OCI-LY1 (cell line): ENCODE results near the gene ERGIC1.

ENCODE experiments used
- EZH2 ChIP-seq: fragments of 200-600 bp; sonication (generic), shearing (Covaris generic); IDR thresholded peaks from 2 replicates; pipeline ENCODE4 v1.8.0; 2017; ENCODE audit warnings: borderline replicate concordance, mixed run types, mild to moderate bottlenecking, antibody characterized with exemption, low read length, moderate library complexity, mixed read lengths
- TF ChIP-seq, protein P1 (sequence below): fragments of 200-600 bp; sonication (generic), shearing (Covaris generic); IDR thresholded peaks from 2 replicates; pipeline ENCODE4 v1.5.1; 2017; ENCODE audit warnings: mild to moderate bottlenecking, antibody characterized with exemption, low read length, moderate library complexity, mixed read lengths

DNA sequence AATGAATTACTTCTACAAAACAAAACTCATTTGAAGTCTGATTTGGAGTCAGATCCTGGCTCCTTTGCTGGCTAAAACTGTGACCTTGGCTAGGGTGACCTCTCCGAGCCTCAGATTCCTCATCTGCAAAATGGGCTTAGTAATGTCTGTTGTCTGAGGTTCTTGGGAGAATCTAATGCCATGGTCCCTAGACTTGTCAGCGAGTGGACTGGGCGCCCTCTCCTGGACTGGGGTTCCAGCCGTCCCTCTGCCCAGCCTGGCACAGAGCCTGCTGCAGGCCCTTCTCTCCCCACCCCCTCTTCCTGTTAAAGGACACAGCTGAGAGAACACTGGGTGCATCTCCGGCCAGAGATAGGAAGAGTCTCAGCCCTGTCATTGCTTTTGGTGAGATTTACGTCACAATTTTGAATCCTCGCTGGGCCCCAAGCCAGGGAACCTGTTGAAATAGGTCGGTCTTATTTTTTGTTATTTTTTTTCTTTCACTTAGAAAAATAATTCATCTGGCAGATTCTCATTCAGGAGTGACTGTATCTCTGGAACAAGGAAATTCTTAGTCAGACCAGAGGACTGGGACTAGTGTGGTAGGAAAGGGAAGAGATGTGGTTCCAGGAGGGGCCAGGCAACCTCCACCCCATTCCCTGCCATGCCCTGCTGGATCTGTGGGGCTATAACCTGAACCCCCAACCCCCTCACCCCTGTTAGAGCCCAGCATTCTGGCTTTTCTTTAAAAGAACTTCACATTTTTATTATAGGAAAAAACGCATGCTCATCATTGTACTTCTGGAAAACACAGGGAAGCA, 77.0 kb downstream of the ERGIC1 start:
- TF ChIP-seq, protein P1, sequence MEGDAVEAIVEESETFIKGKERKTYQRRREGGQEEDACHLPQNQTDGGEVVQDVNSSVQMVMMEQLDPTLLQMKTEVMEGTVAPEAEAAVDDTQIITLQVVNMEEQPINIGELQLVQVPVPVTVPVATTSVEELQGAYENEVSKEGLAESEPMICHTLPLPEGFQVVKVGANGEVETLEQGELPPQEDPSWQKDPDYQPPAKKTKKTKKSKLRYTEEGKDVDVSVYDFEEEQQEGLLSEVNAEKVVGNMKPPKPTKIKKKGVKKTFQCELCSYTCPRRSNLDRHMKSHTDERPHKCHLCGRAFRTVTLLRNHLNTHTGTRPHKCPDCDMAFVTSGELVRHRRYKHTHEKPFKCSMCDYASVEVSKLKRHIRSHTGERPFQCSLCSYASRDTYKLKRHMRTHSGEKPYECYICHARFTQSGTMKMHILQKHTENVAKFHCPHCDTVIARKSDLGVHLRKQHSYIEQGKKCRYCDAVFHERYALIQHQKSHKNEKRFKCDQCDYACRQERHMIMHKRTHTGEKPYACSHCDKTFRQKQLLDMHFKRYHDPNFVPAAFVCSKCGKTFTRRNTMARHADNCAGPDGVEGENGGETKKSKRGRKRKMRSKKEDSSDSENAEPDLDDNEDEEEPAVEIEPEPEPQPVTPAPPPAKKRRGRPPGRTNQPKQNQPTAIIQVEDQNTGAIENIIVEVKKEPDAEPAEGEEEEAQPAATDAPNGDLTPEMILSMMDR: peak; percentile 41; the same call in 1 of the 2 replicates
- no peak for TF ChIP-seq EZH2
